ENCODE measurements around the gene MMP13.

GRCh38 chr11:102926517-102926916 is 29.0 kb downstream of the MMP13 start:
- no peak for TF ChIP-seq CTCF (IDR thresholded peaks at IDR 0.05; ENCODE audit: poor library complexity)
- no peak for TF ChIP-seq EZH2phosphoT487 (IDR thresholded peaks at IDR 0.05; ENCODE audit: low read depth, severe bottlenecking, unreplicated experiment)
- TF ChIP-seq EZH2 (IDR thresholded peaks at IDR 0.05; ENCODE audit: borderline replicate concordance) = no peak

All from hepatocyte (in vitro differentiated cells).